GM21737 (cell line): ENCODE data around the gene NEUROG1.

Source experiments
- ATAC-seq: cut with Tn5 transposase; IDR thresholded peaks from one replicate; pipeline ENCODE4 v1.9.1; 2021; ENCODE audit warnings: mild to moderate bottlenecking, moderate library complexity; ENCODE audit not compliant: unreplicated experiment

NEUROG1 gene

GRCh38 chr5:135564331-135564730 lies 28.6 kb upstream of the NEUROG1 start:
- ATAC-seq: no peak

- ATAC-seq: no peak
Observed at GRCh38 chr5:135561266-135561665, 25.5 kb upstream of the NEUROG1 start.

- ATAC-seq: peak; percentile 89
Observed at GRCh38 chr5:135560858-135561257, 25.1 kb upstream of the NEUROG1 start.

- no peak for ATAC-seq
Observed at GRCh38 chr5:135559354-135559753, 23.6 kb upstream of the NEUROG1 start.

- ATAC-seq: no peak
Observed at GRCh38 chr5:135557076-135557838, 21.5 kb upstream of the NEUROG1 start.

GRCh38 chr5:135556620-135557019 lies 20.9 kb upstream of the NEUROG1 start:
- no peak for ATAC-seq

GRCh38 chr5:135555530-135555929 lies 19.8 kb upstream of the NEUROG1 start:
- ATAC-seq: no peak

GRCh38 chr5:135553688-135554462 lies 18.1 kb upstream of the NEUROG1 start:
- ATAC-seq: no peak

- ATAC-seq: no peak
Observed at GRCh38 chr5:135551593-135552447, 16.1 kb upstream of the NEUROG1 start.

GRCh38 chr5:135549413-135549812 lies 13.6 kb upstream of the NEUROG1 start:
- no peak for ATAC-seq

- ATAC-seq: no peak
Observed at GRCh38 chr5:135547590-135548254, 12.0 kb upstream of the NEUROG1 start.

- ATAC-seq: no peak
Observed at GRCh38 chr5:135546912-135547311, 11.1 kb upstream of the NEUROG1 start.

- ATAC-seq: no peak
Observed at GRCh38 chr5:135546101-135546500, 10.3 kb upstream of the NEUROG1 start.

GRCh38 chr5:135545099-135545498 lies 9.3 kb upstream of the NEUROG1 start:
- no peak for ATAC-seq

- no peak for ATAC-seq
Observed at GRCh38 chr5:135543485-135544304, 7.9 kb upstream of the NEUROG1 start.

- no peak for ATAC-seq
Observed at GRCh38 chr5:135543001-135543484, 7.3 kb upstream of the NEUROG1 start.

- no peak for ATAC-seq
Observed at GRCh38 chr5:135541807-135542502, 6.2 kb upstream of the NEUROG1 start.

GRCh38 chr5:135539430-135540005 lies 3.8 kb upstream of the NEUROG1 start:
- no peak for ATAC-seq

- no peak for ATAC-seq
Observed at GRCh38 chr5:135538261-135538660, 2.5 kb upstream of the NEUROG1 start.
